Activated CD4-positive, alpha-beta T cell treated with anti-CD3 and anti-CD28 coated beads, Interleukin-2, amount 50 U/mL, for 16 hours (primary cell): ENCODE data around the gene DEFB110.

Experiments
- DNase-seq: peaks from one replicate; pipeline ENCODE4 v3.0.0-alpha.2; 2020

The DEFB110 gene

DNA sequence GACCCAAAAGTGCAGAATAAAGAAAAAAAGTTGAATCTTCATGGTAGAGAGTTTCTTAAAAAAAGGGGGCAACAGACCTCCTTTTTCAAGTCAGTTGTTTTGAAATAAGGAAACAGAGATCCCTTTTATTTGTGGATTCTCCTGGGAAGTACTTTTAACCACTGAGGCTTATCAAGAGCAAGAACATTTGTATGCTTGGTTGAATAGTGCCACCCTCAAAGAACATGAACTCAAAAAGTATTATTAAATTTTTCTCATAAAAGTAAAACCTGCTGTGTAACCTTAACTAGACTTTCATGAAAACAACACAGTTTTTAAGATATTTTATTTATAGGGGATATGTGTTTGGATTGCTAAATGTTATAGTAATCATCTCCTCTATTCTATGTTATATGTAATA is at the start of gene DEFB110:
DEFB110 (minus strand) TSS at position 101 of the 400 bp plus-strand sequence; CDS start at position 42, 59 bp downstream.
- DNase-seq = no peak

DNA sequence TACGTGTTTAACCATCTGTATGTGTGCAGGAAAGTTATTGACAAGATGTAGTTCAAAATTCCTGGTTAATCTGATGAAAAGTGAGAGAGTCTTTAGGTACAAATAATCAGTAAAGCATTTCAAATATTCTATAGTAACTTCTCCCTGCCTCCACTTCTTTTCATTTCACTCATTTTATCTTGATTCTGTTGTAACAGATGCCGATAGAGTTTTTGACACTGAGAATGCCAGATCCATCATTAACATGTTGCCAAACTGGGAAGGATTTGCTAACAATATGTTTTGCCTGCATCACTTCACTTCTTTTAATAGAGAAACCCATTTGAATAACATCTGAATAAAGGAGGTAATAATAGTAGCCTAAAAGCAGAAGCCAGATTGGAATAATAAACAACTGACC is 48.3 kb upstream of the DEFB110 start:
- DNase-seq = no peak

DNA sequence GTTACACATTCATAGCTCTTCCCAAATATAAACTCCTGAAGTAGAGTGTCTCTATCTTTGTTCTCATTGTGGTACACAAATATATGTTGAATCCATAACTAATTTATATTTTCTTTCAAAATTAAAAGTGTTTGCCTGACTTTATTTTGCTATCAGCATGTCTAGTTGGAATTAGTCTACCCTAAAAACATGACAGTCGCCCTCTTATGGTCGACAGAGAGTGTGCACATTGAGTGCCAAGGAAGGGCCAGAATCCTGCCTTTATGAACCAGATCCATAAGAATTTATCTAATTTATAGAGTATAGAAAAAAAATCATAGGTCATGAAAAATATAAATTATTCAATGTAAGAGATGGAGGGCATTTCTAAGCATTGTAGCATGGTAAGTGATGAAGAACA is 40.3 kb upstream of the DEFB110 start:
- DNase-seq = no peak

DNA sequence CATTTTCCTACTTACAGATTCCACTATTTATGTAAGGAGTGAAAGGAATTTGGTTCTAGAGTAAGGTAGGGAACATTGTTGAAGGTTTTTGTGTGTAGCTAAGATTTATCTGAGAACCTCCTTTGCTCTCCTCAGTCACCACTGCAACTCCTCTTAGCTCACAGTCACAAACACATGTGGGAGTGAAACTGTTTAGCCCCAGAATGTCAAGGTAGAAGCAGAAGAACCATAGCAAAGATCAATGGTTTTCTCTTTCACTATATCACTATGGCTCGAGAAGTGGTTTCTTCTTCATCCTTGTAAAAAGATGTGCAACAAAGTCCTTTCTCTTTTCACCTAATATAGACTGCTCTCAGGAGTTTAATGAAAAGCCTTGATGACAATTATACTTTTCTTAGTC is 34.4 kb upstream of the DEFB110 start:
- DNase-seq = no peak

DNA sequence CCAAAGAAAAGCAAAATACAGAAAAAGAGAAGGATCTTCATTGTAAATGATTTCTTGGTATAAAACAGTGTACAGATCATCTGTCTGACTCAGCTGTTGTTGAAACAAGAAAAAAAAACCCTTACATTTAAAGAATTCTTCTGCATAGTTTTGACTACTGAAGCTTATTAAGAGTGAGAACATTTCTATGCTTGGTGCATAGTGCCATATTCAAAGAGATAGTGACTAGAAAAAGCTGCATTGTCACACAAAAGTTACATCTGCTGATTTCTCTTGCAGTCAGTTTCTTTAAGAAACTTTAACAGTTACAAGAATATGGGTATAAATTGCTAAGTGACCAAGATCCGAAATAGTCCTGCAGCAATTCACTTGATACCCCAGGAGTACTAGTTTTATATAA is 28.0 kb upstream of the DEFB110 start, which contains the start of gene DEFB112:
DEFB112 (minus strand) TSS at position 101 of the 400 bp plus-strand sequence; CDS start at position 41, 60 bp downstream.
- DNase-seq = no peak

DNA sequence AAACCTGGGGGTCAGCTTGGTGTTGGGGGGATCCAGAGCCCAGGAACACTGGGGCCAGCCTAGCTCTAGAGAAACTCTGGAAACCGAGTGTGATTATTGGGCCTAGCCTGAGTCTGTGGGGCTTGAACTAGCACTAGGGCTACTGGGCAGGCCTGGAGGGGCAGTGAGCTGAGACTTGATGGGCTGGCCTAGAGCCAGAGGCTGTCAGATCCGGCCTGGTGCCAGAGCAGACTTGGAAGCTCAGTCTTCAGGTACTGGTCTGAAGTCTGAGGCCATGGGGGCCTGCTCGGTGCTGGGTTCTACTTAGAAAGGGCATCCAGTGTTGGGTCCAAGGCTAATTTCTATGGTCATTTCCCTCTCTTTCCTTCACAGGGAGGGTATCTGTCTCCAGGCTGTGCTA is 25.2 kb upstream of the DEFB110 start:
- no peak for DNase-seq

DNA sequence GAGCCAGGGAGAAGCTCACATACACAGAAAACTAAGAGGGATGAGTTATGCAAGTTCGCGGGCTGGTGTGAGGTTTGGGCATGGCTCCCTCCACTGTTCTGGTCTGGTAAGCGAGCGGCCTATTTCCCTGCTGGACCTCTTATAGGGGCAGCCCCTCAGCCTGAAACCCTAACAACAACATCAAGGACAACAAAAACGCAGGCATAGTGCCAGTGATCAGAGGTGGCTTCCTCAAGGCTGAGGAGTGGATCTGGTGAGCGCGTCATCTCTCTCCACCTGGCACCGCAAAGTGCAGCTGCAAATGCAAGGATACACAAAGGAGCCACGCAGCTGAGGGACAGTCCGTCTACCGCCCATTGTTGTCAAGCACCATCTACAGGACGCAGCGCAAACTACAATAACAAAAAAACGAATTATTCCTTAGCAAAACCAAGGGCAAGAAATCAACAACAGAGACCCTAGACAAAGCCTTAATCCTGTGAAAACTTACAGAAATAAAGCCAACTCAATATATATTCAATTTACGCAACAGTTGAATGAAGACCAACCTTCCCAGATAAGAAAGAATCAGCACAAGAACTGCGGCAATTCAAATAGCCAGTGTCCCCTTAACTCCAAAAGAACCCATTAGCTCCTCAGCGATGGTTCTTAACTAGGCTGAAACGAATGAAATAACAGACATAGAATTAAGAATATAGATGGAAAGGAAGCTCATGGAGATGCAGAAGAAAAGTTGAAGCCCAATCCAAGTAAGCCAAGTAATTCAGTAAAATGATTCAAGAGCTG is 9.2 kb upstream of the DEFB110 start:
- no peak for DNase-seq

DNA sequence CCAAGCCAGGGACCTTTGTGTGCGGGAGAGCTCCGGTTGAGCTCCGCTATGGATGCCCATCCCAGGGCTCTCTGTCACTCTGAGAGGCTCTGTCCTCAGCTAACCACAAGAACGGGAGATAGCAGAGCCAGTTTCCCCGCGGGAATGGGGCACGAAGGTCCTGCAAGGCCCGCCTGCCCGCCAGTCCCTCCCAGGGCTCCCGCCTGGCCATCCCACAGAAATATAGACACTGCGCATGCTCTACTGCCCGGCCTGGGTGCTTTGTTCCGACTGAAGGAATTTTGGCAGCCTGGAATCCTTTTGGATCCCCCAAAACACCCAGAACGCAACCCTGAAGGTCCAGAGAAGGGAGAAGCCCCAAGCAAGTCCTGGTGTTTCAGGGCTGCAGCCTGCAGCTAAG is 8.6 kb upstream of the DEFB110 start:
- no peak for DNase-seq

DNA sequence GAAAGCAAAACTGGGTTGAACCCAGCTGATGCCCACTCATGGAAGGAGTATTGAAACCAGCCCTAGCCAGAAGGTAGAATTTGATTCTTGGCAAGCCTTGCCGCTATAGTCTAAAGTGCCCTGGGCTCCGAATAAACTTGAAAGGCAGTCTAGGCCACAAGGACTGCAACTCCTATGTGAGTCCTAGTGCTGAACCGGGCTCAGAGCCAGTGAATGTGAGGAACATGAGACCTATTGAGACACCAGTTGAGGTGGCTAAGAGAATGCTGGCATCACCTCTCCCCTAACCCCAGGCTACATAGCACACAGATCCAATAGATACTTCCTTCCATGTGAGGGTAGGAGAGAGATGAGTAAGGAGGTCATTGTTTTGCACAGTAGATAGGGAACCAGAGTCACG is 3.5 kb upstream of the DEFB110 start:
- DNase-seq = no peak

DNA sequence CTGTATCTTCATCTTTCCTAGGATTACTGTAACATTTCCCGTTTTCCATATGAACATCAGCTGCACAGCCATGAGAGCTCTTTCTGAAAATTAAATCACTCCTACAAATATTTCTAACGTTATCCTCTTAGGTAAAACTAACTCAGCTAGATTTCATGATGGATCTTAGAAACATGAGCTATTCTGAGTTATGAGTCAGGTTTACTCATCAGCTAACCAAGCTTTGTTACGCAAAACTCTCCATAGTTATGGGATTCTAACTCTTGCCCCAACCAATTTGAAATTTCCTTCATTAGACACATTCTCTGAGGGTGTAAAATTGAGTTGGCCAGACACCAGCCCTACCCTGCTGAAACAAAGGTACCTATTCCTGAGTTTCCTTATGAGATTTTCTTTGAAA is 14.0 kb downstream of the DEFB110 start:
- no peak for DNase-seq

DNA sequence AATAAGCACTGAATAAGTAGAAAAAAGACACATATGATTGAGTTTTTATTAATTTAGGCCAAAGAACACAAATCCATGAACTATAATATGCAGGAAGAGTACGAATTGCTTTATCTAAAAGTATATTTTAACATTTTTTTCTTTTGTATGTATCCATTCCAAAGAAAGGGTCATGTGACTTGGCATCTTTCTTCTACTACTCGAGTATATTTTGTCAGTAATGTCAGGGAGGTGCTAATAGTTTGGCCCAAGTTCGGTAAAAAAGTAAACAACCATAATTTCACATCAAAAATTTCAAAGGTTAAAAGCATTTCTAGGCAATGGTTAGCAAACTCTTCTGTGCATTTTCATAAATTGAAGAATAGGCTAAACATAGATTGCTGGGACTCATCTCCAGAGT is 18.7 kb downstream of the DEFB110 start:
- no peak for DNase-seq

DNA sequence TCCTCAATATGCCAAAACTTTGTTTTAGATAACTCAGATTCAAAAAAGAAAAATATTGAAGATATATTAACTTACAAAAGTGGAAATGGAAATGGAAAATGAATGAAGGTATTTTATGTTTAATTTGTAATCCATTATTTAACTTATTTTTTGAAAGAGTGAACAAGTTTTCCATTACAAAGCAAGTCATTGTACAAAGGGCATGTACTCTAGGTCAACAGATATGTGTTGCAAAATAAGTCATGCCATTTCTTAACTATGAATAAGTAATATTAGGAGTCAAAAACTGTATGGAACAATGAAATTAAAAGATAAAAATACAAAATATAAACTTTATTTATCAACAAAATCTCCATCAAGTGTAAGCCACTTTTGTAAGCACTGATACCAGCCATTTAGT is 26.5 kb downstream of the DEFB110 start:
- no peak for DNase-seq

DNA sequence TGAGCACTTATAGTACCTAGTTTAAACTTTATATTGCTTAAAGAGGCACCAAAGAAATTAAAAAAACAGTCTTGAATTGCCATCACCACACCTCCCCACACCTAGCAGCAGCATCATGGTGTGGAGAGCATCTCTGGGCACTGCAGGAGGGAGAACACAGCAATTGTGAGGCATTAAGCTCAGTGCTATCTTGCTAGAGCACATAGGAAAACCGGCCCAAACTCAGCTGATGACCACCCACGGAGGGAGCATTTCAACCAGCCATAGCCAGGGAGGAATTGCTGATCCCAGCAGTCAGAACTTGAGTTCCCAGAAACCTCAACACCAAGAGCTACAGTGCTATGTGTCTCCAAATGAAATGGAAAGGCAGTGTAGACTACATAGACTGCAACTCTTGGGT is 32.9 kb downstream of the DEFB110 start:
- no peak for DNase-seq

DNA sequence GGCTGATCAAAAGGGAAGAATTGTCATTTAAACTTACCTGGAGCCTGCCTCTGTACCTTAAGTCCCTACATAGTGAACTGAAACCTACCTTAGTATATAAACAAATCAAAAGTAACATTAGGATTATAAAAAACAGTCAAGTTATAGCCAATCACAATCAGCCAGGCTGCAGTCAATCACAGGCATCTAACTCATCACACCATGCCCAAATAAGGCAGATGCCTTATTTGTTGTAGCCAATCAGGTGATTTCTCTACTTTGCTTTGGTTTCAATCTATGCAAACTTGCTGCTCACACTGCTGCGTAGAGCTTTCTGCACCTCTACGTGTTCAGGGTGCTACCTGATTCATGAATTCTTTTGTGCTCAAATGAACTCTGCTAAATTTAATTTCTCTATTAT is 34.0 kb downstream of the DEFB110 start:
- no peak for DNase-seq

DNA sequence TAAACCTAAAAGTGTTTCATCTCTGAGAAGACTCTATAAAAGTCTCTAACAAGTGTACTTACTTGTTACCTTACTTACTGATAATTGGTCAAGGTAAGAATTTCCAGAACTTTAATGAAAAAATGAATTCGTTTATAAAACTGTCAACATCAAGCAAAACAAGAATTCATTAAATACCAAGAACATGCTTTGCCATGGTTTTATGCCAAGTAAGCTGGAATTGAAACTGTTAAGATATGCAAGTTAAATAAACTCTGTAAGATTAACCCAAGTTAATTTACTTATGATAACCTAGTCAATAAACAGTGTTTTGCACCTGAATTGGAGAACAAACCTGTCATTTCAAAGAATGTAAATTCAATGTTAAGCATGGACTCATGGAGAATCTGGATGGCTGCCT is 35.2 kb downstream of the DEFB110 start:
- no peak for DNase-seq

DNA sequence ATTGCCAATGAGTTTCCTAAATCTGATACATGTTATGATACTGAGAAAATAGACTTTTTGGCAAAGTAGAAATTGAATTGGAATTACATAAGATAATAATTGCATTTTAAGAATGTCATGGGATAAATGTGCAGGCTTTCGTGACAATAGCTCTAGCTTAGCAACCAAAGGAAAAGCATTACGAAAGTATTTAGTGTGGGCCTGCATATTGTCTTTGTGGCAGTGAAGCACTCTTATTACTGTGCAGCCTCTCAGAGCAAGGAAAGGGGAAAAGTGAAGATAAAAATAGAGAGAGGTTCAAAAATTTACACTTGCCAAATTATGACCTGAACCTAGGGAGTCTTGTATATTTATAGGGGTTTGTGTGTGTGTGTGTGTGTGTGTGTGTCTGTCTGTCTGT is 39.7 kb downstream of the DEFB110 start:
- no peak for DNase-seq

DNA sequence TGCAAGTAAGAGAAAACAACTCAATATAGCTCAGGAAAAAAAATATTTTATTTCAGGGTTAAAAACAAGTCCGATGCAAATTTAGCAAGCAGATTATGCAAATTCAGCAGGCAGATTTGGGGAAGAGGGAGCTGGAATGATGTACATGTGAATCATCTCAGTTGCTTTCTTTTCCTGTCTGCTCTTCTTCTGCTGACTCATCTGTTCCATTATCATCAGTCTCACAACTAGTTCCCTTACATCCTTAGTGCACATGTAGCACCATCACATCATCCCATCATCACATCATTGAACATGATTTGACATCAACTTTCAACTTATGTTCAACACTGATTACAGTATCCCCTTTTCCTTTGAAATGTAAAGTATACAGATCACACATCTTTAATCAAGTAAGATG is 40.9 kb downstream of the DEFB110 start:
- peak; percentile 1 for DNase-seq

DNA sequence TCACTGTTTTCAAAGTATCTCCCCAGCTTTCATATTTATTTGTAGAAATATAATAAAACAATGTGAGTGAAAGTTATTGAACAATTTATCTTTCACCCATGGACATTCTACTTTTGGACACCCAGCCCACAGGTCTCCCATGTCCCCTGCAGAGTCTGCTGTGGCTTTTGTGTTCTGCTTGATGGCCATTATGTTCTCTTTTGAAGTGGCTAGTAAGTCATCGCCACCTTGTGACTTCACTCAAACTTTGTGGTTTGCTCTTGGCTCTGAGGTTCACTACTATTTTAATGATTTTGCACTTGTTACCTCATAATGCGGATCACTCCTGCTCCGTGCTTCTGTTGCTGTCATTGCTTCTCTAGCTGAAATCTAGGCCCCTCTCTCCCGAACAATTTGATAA is 42.2 kb downstream of the DEFB110 start:
- no peak for DNase-seq

DNA sequence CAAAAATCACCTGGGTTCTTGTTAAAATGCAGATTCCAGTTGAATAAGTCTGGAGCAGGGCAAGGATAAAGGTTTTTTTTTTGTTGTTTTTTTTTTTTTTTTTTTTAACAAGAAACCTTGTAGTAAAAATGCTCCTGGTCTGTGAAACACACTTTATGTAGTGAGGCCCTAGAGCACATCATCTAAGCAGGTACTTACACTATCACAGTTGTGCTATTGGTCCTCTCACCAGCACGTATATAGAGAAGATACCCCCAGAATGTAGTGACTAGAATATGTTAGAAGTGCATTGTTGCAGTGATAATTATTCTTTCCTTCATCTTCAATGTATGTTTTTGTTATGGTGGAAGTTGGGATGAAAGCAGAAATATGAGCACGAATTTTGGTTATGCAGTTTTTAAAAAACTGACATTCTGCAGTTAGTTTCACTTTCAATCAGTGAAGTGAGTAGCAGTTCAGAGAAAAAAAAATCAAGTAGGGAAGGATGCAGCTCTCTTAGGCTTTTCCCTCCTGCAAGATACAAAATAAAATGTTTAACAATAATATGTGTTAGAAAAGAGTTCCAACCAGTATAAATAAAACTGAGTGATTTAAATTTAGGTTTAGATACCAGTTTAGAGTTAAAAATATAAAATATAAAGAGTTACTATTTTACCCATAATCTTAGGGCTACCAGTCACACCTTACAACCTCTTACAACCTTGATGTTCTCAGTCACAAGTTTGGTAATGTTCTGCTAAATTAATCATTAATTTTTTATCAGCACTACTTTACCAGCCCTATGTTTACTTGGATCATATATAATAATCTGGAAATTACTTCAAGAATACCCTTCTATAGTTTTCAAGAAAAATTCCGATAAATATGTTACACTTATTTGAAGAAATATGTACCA is 43.2 kb downstream of the DEFB110 start:
- DNase-seq = no peak

DNA sequence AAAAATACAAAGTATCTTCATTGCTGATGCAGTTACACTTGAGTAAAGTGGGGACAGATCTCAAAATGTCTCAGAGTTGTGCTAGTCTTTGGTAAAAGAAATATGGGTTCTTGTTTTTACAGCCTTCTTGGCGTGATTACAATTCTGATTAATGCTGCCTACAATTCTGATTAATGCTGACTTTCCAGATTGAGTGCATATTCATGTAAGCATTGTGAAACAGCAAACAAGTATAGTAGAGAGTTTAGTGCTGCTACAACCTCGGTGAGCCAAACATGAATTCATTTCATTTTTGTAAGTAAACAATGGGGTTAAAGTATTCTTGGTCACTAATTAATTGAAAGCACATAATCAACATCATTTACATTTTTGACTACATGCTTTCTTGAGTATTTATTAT is 52.2 kb downstream of the DEFB110 start, which contains the start of gene DEFB113:
DEFB113 (minus strand) TSS at position 21 of the 400 bp plus-strand sequence; CDS start at position 21, 0 bp downstream.
- DNase-seq = no peak
